GM21576 (cell line): ENCODE data around the gene N4BP2.

Experiments used
- ATAC-seq: cut with Tn5 transposase; IDR thresholded peaks from one replicate; pipeline ENCODE4 v1.9.1; 2021; ENCODE audit warnings: mild to moderate bottlenecking, moderate library complexity; ENCODE audit not compliant: unreplicated experiment

Gene N4BP2

DNA sequence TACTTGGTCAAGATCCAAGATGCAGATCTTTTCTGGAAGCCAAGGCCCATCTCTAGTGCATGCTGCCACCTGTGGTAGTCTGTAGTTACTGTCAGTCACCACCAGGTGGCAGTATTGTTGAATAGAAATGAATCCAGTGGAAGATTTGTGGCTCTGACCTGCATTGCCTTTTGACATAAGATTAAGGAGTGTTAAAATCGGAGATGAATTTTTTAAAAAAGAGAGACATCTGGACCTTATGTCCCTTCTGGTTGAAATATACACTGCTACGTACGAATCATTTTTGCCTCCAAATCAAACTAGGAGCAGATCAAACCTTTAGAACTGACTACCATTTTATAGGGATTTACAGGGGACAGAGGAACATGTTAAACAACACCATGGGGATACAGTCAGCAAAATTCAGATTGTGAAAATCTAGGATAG lies 93.3 kb downstream of the N4BP2 start:
- peak; percentile 73 for ATAC-seq

DNA sequence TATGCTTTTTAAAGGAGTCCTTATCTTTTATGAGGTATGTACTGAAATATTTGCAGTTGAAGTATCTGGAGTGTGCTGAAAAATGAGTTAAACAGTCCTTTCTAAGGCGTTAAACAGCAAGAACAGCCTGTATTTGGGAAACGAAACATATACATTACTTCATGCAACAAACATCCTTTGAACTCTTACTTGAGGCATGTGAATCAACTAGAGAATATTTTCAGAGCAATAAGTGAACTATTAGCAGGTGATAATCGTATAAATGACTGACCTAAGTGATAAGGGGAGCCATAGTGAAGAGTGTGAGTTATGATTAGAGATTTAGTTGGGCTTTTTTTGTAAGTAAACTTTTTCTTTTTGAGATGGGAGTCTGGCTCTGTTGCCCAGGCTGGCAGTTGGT lies 94.3 kb downstream of the N4BP2 start:
- ATAC-seq: no peak

DNA sequence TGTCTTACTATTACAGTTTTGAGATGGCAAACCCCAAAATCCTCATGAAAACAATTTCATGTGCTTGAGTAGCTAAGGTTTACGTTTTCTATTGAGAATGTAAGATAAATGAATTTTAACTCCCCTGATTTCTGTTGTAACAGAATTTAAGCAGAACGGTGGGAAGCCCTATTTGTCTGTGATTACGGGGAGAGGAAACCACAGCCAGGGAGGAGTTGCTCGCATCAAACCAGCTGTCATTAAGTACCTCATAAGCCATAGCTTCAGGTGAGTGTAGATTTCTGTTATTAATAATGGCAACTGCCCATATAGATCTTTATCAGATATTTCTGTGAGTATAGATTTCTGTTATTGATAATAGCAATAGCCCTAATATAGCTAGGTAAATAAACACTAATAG lies 96.0 kb downstream of the N4BP2 start:
- ATAC-seq: no peak

DNA sequence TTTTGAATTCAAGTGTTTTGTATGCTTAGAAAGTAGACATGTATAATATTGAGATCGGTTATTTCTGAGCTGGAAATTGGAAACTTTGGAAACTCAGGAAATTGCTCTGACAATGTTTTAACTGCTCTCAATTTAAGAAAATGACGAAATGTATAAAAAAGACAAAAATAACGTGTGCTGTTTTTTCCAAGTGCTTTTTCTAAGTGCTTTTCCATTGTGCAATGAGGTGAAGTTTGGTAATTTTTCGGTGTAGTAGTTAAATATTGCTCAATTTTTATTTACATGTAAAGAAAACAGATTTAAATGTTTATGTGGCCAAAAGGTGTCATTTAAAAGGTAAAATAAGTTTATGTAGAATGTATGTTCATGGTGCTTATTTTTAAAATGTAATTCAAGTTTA lies 100.8 kb downstream of the N4BP2 start:
- ATAC-seq: no peak

DNA sequence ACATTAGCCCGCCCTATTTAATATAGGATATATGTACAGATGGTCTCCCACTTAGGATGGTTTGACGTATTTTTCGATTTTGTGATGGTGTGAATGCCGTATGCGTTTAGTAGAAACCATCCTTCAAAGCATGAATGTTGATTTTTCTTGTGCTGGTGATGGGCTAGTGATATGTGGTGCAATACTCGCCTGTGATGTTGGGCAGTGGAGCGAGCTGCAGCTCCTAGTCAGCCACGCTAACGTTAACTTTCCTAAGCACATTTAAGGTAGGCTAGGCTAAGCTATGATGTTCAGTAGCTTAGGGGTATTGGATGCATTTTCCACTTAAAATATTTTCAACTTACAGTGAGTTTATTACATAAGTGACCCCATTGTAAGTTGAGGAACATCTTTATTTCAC lies 103.6 kb downstream of the N4BP2 start:
- ATAC-seq: no peak

DNA sequence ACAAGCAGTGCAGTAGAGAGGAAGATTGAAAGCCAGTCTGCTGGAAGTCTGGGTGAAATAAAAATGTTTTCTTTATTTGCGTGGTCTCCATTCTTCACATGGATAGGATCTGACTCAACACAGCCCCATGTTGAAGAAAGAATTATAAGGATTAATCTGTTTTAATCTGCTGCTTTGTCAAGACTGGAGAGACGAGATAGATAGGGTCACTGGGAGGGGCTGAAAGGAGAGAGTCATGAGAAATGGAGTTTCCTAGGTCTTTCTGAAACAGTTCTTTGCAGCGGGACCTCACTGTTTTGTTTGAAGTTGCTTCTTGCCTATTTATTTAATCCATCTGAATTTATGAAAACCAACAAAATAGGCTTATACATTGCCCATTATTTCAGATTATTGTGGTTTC lies 107.8 kb downstream of the N4BP2 start:
- no peak for ATAC-seq

DNA sequence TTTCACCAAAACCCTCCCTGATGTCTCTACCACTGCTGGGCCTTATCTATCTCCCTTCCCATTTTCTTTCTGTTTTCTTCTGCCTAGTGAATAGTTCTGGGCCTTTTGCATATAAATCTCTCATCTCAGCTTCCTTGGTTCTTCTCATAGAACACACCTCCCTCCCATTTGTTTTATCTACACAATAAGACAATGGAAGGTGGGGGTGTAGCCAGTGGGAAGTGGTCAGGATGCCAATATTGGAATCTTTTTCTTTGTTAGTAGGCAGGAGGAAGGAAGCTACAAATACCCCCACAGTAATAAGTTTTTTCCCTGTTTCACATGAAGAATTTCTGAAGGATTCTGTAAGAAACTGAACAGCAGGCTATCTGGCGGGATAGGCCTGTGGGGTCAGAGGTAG lies 109.3 kb downstream of the N4BP2 start:
- no peak for ATAC-seq

DNA sequence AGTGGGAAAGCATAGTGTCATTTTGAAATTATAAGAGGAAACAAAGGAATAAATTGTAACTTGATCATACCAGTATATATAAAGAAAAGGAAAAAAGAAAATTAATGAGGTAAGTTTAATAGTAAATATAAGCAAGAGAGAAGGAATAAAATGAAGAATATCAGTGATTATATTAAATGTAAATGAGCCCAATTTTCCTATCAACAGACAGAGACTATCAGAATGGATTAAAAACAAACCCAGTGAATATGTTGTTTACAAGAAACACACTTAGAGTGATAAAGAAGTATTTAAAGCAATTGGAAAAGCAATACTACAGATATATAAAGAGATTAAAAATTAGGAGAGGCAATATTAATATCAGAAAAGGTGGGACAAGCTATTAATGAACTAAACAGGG lies 111.4 kb downstream of the N4BP2 start:
- no peak for ATAC-seq

DNA sequence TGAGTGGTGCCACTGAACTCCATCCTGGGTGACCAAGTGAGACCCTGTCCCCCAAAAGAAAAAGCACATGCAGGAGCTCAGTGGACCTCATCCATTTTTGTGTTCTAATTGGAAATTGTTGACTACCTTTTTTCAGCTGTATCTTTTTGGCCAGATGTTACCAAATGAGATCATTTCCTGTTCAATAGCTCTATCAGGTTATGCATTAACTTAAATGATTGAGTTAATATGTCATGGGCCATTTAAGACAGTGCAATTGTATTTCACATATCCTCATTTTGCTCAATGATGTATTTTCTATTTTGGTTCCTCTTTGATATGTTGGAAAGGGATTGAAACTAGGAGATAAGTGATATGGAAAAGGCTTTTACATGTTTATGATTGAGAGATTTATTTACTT lies 113.9 kb downstream of the N4BP2 start:
- ATAC-seq: peak; percentile 45

DNA sequence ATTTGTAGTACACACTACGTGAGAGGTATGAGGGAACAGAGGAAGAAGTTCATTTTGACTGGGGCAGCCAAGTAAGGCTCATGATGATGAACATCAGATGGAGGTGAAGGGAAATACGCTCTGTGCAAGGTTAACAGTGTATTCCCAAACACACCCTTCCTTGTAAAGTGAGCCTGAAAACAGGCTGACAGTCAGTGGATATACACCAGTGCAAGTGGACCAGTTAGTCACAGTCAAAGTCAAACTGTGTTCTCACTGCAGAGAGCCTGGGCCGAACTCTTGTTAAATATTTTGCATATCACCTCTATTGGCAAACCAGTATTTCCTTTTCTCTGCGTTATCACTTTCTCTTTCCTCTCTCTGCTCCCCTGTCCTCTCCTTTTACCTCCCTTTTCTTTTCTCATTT lies 116.8 kb downstream of the N4BP2 start:
- peak; percentile 62 for ATAC-seq

DNA sequence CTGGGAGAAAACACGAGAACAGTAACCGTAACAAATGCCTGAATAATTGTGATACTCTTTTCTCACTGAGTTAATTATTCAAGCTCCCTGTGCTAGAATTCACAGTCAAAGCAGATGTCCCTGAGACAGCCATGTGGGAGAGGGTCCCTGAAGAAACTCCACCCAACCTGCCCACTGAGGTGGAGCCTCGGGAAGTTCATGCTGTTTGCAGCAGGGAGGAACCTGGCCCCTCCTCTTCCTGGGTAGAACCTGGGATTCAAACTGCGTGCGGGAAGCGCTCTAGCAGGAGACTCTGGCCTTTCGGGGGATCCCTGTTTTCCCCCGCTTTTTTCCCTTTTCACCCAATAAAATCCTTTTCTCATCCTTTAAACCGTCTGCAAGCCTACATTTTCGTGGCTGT lies 120.0 kb downstream of the N4BP2 start:
- ATAC-seq: no peak

DNA sequence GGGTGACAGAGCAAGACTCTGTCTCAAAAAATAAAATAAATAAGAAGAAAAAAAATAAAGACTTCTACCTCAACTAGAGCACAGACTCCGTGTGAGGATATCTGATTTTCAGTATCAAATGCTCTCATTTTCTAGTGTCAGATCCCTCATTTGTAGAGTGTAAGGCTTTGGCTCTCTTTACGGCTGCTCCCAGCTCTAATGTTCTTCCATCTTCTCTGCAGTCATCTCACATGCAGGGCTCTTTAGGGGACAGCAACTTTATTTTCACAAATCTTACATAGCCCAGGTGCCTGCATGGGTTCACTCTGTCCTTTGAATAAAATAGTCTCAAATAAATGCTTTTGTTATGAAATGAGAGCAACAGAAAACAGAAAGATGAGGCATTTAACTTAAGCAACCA lies 120.9 kb downstream of the N4BP2 start:
- ATAC-seq: no peak

DNA sequence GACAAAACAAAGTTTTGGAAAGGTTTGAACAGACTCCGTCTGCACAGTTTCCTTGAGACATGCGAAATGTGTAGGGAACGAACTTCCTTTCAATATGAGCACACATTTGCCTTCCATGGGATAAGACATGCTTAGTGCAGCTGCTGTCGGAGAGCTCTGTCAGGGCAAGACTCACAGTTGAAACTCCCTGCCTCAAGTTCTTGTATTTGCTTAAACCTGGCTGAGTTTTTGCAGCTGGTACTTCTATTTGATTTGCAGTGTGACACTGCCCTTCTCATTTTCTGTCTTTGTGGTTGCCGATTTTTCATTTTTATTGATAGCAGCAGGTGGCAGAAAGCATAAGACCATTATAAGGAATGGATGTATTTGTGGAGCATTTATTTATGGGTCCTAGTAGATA lies 122.0 kb downstream of the N4BP2 start:
- no peak for ATAC-seq

DNA sequence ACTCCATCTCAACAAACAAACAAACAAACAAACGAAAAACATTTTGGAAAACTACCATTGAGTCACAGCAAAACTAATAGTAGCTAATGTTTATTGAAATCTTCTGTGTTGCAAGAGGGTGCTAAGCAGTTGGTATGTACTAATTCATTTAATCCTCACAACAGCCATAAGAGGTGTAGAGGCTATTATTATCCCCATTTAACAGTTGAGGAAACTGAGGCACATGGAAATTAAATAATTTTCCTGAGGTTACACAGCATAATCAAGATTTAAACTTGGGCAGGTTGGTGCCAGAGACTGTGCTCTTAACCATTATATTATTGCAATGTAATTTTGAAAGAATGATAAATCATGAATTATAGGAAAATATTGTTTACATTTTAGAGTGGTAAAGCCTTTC lies 122.7 kb downstream of the N4BP2 start:
- ATAC-seq: no peak

DNA sequence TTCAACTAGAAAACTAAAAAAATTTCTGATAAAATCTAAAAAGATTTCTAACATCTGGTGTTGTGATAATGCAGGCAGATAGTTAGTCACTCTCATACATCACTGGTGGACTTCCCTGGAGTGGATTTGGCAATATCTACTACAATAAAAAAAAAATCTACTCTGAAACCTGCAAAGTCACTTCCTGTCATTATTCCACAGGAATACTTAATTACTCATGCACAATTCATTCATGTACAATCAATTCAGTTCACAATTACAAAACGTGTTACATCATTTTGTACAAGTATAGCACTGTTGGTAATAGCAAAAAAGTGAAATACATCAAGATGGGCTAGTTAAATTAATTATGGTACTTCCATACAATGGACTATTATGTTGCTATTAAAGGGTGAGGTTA lies 123.7 kb downstream of the N4BP2 start:
- ATAC-seq: no peak

DNA sequence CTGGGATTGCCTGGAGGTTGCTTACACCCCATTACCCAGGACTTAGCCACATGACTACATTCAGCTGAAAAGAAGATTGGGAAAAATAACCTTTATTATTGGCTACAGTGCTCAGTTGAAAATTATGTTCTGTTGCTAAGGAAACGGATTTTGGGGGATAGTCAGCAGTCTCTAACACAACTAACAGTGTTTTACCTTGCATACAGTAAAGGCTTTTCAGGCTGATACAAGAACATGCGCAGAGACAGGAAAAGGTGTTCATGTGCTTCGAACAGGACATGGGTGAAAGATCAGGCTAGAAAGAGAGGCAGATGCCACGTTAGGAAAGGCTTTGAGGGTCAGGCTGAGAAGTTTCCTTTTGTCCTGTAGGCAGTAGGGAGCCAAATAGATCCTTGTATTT lies 125.4 kb downstream of the N4BP2 start:
- no peak for ATAC-seq

DNA sequence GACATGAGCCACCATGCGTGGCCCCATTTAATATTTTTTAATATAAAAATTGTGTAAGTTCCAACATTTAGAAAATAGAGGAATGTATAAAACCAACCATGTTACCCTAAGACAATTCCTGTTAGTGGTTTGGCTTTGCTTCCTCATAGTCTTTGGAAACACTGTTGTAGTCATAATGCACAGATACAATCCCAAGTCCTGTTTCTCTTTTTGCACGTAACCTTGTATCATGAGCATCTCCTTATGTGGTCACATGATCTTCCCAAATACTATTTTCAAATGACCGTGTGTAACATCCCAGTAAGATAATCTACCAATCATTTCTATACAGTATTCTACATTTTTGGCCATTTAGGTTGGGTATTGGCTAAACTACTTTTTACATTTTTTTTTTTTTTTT lies 126.3 kb downstream of the N4BP2 start:
- no peak for ATAC-seq

DNA sequence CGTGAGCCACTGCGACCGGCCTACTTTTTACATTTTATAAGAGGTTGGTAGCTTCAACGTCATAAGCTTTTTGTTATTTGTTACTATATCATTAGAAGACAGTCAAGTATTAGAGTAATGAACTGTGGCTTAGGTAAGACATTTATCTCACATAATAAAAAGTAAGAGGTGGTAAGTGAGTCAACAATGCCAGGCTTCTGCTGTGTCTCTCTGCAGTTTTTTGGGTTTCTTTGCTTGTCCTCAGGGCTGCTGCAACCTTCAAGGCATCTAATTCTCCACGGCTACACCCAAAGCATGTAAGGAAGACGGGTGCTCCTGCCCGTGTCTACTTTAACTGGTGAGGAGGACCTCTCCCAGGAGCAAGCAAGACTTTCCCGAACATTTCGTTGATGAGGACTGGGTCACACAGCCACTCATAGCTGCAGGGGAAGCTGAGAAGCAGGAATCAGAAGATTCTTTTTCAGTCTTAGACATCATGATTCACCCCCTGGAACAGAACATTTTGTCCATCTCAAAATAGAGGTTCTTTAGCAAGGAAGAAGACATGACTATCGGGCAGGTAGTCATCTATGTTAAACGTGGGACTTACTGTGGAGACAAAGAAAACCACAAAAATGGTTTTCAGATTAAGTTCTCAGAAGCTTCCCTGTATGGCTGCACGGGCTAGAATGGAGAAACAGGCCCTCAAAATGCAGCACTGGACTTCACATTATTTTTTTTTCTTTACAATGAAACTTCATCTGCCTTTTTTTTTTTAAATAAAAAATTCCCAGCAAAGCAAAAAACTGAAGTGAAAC lies 127.2 kb downstream of the N4BP2 start:
- ATAC-seq: no peak

DNA sequence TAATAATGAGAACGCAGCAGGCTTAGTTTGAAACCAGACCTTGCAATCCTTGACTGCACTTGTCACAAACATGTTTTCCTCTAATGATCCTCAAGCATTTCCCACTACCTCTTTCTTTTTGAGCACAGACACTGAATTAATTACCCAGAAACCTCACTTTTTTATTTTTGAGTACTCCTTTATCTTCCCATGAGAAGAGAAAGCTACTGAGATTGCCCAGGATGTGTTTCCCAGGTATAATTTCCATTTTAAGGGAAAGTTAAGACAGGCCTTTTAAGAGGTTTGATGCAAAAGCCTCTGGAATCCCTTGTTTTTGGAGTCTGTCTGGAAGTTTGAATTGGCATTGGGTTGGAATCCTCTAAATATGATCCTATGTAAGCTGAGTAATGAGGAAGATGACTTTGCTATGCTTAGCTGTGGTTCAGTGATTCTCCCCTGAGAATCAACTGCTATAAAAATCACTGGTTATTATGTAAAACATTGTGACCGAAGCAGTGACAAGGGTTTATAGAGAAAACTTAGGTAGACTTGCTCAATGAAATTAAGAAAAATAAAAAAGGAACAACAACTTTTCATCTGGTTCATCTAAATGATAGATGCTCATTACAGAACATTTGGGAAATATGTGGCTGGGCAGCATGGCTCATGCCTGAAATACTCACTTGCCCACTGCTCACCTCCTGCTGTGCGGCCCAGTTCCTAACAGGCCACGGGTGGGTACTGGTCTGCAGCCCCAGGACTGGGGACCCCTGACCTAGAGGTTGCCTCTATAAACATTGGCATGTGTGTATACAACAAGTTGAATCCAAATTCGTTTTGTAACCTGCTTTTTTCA lies 129.4 kb downstream of the N4BP2 start:
- ATAC-seq: peak; percentile 45

DNA sequence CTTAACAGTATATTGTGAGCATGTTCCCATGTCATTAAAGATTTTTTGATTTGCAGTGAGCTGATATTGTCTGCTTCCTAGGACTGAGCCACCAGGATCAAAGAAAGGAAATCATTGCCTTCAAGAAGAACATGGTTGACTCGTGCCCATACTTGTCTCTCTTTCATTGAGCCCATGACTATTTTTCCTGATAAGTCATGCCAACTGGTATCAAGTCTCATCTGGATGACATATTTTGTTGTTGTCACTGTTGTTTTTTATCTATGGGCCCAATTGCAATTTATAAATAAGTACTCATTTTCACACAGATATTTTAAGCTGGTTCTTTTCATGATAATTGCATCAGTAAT lies 130.0 kb downstream of the N4BP2 start:
- no peak for ATAC-seq

DNA sequence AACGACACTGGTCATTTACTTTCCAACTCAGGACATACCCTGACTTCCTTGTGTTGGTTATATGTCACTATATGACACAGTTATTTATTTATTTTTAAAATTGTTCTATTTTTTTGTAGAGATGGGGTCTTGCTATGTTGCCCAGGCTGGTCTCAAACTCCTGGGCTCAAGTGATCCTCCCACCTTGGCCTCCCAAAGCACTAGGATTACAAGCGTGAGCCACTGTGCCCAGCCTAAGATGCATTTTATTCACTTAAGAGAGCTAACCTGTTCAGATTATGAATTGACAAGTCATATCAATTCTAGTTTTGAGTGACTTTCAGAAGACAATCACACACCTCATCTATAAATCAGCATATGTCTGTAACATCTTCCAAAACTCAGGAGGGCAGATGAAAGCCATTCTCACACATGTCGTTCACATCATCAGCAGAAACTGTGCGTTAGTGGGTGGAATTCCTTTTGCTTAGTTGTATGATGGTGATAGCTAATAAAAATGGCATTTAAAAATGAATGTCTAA lies 130.8 kb downstream of the N4BP2 start:
- ATAC-seq: no peak

DNA sequence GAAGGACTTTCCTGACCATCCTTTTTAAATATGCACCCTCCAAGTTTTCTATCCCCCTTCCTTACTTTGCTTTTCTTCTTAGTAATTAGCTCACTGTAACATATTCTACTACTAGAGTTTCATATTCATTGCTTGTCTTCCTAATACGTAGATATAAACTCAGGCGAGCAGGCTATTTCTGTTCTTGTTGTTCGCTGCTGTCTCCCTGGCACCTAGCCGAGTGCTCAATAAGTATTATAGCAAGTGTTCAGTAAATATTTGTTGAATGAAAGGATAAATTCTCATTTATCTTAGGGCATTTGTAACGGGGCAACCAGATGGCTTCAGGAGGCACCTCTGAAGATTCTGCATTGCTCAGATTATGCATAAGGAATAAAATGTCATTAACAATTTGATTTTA lies 133.4 kb downstream of the N4BP2 start:
- ATAC-seq: no peak
